GM19025 (cell line): Measurements from ENCODE around the gene EXD2.

Experiments used
- ATAC-seq: cut with Tn5 transposase; IDR thresholded peaks from one replicate; pipeline ENCODE4 v1.9.1; 2021; ENCODE audit warnings: mild to moderate bottlenecking, low read depth, moderate library complexity; ENCODE audit not compliant: unreplicated experiment

The EXD2 gene

GRCh38 chr14:69246331-69246730, 55.0 kb downstream of the EXD2 start:
- no peak for ATAC-seq

- no peak for ATAC-seq
Measured at GRCh38 chr14:69247676-69248440, 56.6 kb downstream of the EXD2 start.

- ATAC-seq = no peak
Measured at GRCh38 chr14:69249603-69250002, 58.3 kb downstream of the EXD2 start.

GRCh38 chr14:69252851-69253250, 61.6 kb downstream of the EXD2 start:
- no peak for ATAC-seq

- ATAC-seq = no peak
Measured at GRCh38 chr14:69259168-69259526, 67.8 kb downstream of the EXD2 start.

GRCh38 chr14:69259527-69260189, 68.4 kb downstream of the EXD2 start, which contains the start of gene GALNT16:
Gene GALNT16, plus strand, starts transcription at chr14:69260158. Its CDS starts 133 bp downstream, at chr14:69260291.
- no peak for ATAC-seq

- no peak for ATAC-seq
Measured at GRCh38 chr14:69260190-69260860, 69.0 kb downstream of the EXD2 start.

- no peak for ATAC-seq
Measured at GRCh38 chr14:69260861-69261564, 69.7 kb downstream of the EXD2 start.

GRCh38 chr14:69261761-69262331, 70.5 kb downstream of the EXD2 start:
- ATAC-seq = no peak

GRCh38 chr14:69262516-69262915, 71.2 kb downstream of the EXD2 start:
- ATAC-seq = no peak

- no peak for ATAC-seq
Measured at GRCh38 chr14:69263364-69263763, 72.1 kb downstream of the EXD2 start.

GRCh38 chr14:69263771-69264170, 72.5 kb downstream of the EXD2 start:
- no peak for ATAC-seq

GRCh38 chr14:69266572-69267345, 75.5 kb downstream of the EXD2 start:
- no peak for ATAC-seq

- no peak for ATAC-seq
Measured at GRCh38 chr14:69267492-69267891, 76.2 kb downstream of the EXD2 start.

GRCh38 chr14:69268223-69268622, 76.9 kb downstream of the EXD2 start:
- no peak for ATAC-seq

- ATAC-seq = no peak
Measured at GRCh38 chr14:69268763-69269162, 77.5 kb downstream of the EXD2 start.

- no peak for ATAC-seq
Measured at GRCh38 chr14:69269381-69269780, 78.1 kb downstream of the EXD2 start.

GRCh38 chr14:69270097-69270496, 78.8 kb downstream of the EXD2 start:
- ATAC-seq = no peak

- ATAC-seq = no peak
Measured at GRCh38 chr14:69270795-69271708, 79.8 kb downstream of the EXD2 start.
